PFSK-1 (cell line): ENCODE measurements around the gene KDM6B.

Experiments
- FOXP2 ChIP-seq: optimal IDR thresholded peaks from 2 replicates; pipeline ENCODE3; 2011; ENCODE audit warnings: borderline replicate concordance, control low read depth, inconsistent platforms; ENCODE audit not compliant: insufficient read depth; ENCODE audit errors: extremely low read length, extremely low read depth
- POLR2AphosphoS5 ChIP-seq: IDR thresholded peaks from 2 replicates; pipeline ENCODE4 v1.6.1; 2012; ENCODE audit warnings: low read depth, mild to moderate bottlenecking, control low read depth, low read length, moderate library complexity
- SIN3A ChIP-seq: IDR thresholded peaks from 2 replicates; pipeline ENCODE4 v1.6.1; 2012; ENCODE audit warnings: mild to moderate bottlenecking, low read length, moderate library complexity, borderline replicate concordance; ENCODE audit not compliant: insufficient read depth
- TAF1 ChIP-seq: IDR thresholded peaks from 2 replicates; pipeline ENCODE4 v1.6.1; 2012; ENCODE audit warnings: low read length, control low read depth, borderline replicate concordance; ENCODE audit not compliant: insufficient read depth
- TF ChIP-seq, protein P1 (sequence below), 2 experiments: IDR thresholded peaks; 2 replicates each; pipeline versions ENCODE4 v1.6.1 to v1.8.0; 2011 to 2012; ENCODE audit warnings: low read depth in 2 of 2, low read length in 2 of 2, control low read depth in 1 of 2, inconsistent platforms in 1 of 2, mild to moderate bottlenecking in 1 of 2, moderate library complexity in 1 of 2; ENCODE audit not compliant: insufficient read depth in 1 of 2

KDM6B gene

DNA sequence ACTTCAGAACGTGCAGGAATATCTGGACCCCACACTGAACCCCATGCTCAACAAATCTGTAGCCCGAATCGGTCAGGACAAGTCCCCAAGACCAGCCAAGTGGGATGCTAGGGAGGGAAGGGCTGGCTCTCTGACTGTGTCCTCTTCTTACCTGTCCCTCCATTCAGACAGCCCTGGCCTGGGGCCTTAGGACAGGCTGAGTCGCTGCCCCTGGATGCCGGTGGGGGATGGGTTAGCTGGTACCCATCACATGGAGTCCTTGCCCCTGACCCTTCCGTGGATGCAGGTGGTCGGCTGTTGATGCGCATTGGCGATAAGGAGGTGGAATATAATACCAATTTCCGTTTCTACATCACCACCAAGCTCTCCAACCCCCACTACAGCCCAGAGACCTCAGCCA is 16.0 kb upstream of the KDM6B start:
- TF ChIP-seq TAF1 (no peak), POLR2AphosphoS5 (no peak), FOXP2 (no peak), SIN3A (no peak)
- TF ChIP-seq, protein P1, sequence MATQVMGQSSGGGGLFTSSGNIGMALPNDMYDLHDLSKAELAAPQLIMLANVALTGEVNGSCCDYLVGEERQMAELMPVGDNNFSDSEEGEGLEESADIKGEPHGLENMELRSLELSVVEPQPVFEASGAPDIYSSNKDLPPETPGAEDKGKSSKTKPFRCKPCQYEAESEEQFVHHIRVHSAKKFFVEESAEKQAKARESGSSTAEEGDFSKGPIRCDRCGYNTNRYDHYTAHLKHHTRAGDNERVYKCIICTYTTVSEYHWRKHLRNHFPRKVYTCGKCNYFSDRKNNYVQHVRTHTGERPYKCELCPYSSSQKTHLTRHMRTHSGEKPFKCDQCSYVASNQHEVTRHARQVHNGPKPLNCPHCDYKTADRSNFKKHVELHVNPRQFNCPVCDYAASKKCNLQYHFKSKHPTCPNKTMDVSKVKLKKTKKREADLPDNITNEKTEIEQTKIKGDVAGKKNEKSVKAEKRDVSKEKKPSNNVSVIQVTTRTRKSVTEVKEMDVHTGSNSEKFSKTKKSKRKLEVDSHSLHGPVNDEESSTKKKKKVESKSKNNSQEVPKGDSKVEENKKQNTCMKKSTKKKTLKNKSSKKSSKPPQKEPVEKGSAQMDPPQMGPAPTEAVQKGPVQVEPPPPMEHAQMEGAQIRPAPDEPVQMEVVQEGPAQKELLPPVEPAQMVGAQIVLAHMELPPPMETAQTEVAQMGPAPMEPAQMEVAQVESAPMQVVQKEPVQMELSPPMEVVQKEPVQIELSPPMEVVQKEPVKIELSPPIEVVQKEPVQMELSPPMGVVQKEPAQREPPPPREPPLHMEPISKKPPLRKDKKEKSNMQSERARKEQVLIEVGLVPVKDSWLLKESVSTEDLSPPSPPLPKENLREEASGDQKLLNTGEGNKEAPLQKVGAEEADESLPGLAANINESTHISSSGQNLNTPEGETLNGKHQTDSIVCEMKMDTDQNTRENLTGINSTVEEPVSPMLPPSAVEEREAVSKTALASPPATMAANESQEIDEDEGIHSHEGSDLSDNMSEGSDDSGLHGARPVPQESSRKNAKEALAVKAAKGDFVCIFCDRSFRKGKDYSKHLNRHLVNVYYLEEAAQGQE (IDR thresholded peaks at IDR 0.05; ENCODE audit: insufficient read depth in 1 of 2, low read depth in 2 of 2, low read length in 2 of 2): no peak

DNA sequence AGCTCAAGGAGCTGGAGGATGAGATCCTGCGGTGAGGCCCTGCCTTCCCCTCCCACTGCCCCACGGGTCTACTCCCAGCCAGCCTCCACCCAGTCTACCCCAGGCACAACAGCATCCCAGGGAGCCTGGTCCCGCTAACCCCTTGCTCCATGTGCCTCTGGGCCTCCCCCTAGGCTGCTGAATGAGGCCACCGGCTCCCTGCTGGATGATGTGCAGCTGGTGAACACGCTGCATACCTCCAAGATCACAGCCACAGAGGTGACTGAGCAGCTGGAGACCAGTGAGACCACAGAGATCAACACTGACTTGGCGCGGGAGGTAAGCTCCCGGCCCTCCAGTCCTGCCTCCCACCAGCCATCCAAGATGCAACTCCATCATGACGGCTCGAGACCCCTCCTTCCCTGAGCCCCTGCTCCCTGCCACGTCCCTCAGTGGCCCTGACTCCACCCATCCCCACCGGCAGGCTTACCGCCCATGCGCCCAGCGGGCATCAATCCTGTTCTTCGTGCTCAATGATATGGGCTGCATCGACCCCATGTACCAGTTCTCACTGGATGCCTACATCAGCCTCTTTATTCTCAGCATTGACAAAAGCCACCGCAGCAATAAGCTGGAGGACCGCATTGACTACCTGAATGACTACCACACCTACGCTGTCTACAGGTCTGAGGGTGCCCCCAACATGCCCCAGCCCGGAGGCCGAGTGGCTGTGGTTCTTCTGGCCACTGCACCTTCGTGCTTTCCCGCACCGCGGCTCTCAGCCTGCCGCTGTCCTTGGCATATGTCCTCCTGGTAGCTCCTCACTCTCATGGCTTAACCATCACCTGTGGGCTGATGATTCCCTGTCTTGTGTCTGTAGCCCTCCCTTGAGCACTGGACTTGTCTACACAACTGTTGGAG is 15.0 kb upstream of the KDM6B start:
- TF ChIP-seq POLR2AphosphoS5 (no peak), SIN3A (no peak), TAF1 (no peak), FOXP2 (no peak)
- TF ChIP-seq, protein P1 (IDR thresholded peaks at IDR 0.05; ENCODE audit: insufficient read depth in 1 of 2, low read depth in 2 of 2, low read length in 2 of 2): no peak

DNA sequence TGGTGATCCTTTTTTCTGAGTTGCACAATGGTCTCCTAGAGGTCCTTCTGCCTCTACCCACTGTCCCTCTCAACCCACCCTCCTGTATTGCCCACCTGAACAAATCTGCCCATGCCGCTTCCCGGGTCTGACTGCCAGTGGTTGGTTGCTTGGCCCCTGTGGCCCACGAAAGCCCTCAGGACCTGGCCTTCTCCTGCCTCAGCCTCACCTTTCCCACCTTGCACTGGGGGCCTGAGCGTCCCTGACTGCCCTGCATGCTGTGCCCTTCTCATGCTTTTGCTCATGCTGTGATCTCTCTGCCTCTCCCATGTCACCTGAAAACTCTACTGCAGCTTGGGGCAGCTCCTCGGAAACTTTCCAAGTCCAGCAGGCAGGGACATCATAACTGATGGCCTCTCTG is 13.8 kb upstream of the KDM6B start:
- TF ChIP-seq, protein P1 (IDR thresholded peaks at IDR 0.05; ENCODE audit: insufficient read depth in 1 of 2, low read depth in 2 of 2, low read length in 2 of 2): no peak
- TF ChIP-seq FOXP2: no peak
- TF ChIP-seq SIN3A: no peak
- no peak for TF ChIP-seq TAF1
- no peak for TF ChIP-seq POLR2AphosphoS5

DNA sequence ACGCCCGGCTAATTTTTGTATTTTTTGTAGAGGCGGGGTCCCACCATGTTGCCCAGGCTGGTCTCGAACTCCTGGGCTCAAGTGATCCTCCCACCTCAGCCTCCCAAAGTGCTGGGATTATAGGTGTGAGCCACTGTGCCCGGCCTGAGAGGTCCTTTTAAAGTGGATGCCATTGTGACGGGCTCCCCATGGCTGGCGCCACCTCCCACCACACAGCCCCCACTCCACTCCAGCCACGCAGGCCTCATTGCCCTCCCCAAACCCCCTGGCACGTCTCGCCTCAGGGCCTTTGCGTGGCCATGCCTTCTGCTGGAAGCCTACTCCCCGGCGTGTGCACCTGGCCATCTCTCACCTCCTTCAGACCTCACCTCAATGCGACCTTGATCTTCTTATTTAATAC is 11.9 kb upstream of the KDM6B start:
- TF ChIP-seq POLR2AphosphoS5 (no peak), TAF1 (no peak), SIN3A (no peak), FOXP2 (no peak)
- TF ChIP-seq, protein P1 (IDR thresholded peaks at IDR 0.05; ENCODE audit: insufficient read depth in 1 of 2, low read depth in 2 of 2, low read length in 2 of 2): no peak

DNA sequence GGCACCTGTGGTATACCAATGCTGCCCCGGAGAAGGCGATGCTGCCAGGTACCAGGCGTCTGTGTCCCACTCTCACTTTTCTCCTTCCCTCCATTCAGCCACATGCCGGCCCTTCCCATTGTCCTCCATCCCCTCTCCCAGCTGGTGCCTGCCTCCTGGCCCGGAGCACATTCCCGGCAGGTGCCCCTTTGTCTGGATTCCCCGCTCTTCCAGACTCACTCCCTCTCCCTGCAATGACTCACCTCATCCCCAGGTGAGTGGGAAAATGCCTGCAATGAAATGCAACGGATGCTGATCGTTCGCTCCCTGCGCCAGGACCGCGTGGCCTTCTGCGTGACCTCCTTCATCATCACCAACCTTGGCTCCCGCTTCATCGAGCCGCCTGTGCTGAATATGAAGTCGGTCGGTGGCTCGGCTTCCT is 10.4 kb upstream of the KDM6B start:
- no peak for TF ChIP-seq FOXP2
- TF ChIP-seq, protein P1 (IDR thresholded peaks at IDR 0.05; ENCODE audit: insufficient read depth in 1 of 2, low read depth in 2 of 2, low read length in 2 of 2): no peak
- TF ChIP-seq TAF1: no peak
- no peak for TF ChIP-seq SIN3A
- no peak for TF ChIP-seq POLR2AphosphoS5
